ENCODE data around the gene FZD4.

GRCh38 chr11:86922225-86922624 lies 33.0 kb downstream of the FZD4 start:
- TF ChIP-seq POLR2AphosphoS5 (IDR thresholded peaks at IDR 0.05), result no peak
- no peak for TF ChIP-seq CTCF (IDR thresholded peaks at IDR 0.05)
